Stimulated activated effector memory CD8-positive, alpha-beta T cell treated with anti-CD3 and anti-CD28 coated beads, Interleukin-12 subunit alpha, Interleukin-12 subunit beta, amount 100 ng/mL, for 72 hours (primary cell): ENCODE data around the gene TRMU.
"Not testable (repeated sequence)": the region's sequence is repeated elsewhere in the genome, so short reads cannot be mapped to it uniquely, and the experiment has no call there.

ENCODE experiments used
- ATAC-seq: fragments of 150-1000 bp; cut with Tn5 transposase; 2 replicates; pipeline ENCODE4 v1.10.0; 2021
- DNase-seq, 2 donors: peaks; one replicate each; pipeline ENCODE4 v3.0.0; 2021 to 2022; ENCODE audit warnings: low spot score in 2 of 2
- H3K27ac Mint-ChIP-seq: one replicate; pipeline ENCODE4 v1.8.0; 2022; ENCODE audit warnings: mild to moderate bottlenecking, mixed read lengths
- H3K36me3 Mint-ChIP-seq: one replicate; pipeline ENCODE4 v1.8.0; 2022; ENCODE audit warnings: mild to moderate bottlenecking, mixed read lengths
- H3K4me1 Mint-ChIP-seq: one replicate; pipeline ENCODE4 v1.8.0; 2022; ENCODE audit warnings: mixed read lengths
- H3K4me3 Mint-ChIP-seq: one replicate; pipeline ENCODE4 v1.8.0; 2022; ENCODE audit warnings: mild to moderate bottlenecking, mixed read lengths
- H3K9me3 Mint-ChIP-seq: one replicate; pipeline ENCODE4 v1.8.0; 2022; ENCODE audit warnings: mixed read lengths

TRMU gene

DNA sequence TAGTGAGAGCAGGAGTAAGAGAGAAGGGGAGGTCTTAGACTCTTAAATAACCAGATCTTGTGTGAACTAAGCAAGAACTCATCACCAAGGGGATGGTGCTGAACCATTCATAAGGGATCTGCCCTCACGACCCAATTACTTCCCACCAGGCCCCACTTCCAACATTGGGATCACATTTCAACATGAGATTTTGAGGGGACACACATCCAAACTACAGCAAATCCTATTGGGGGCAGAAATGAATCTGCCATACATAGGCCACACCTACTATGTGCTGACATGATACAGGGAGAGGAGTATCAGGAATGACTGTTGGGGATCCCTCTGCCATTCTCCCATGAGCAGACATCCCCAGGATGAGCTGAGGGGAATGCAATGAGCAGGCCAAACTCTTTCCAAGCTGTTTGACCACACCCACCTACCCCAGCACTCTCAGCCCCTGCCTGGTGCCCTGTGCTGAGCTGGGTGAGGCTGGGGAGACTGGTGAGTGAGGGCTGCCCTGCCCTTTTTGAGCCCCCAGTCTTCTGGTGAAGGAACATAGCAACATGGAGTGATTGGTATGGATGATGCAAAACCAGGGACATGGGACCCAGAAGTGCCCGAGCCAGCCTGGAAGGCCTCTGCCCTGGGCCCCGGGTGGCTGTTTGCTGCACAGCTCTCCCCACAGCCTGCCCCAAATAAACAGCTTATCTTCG is 40.1 kb upstream of the TRMU start:
- peaks cover 52% of the 10 kb centered on the region for H3K4me1 Mint-ChIP-seq
- H3K9me3 Mint-ChIP-seq = peaks cover 4% of the 10 kb centered on the region
- ATAC-seq (no peak), DNase-seq (no peak)
- peaks cover 74% of the 10 kb centered on the region for H3K36me3 Mint-ChIP-seq
- H3K4me3 Mint-ChIP-seq = peak overlapping the region; percentile 95
- H3K27ac Mint-ChIP-seq = peak overlapping the region; percentile 99

DNA sequence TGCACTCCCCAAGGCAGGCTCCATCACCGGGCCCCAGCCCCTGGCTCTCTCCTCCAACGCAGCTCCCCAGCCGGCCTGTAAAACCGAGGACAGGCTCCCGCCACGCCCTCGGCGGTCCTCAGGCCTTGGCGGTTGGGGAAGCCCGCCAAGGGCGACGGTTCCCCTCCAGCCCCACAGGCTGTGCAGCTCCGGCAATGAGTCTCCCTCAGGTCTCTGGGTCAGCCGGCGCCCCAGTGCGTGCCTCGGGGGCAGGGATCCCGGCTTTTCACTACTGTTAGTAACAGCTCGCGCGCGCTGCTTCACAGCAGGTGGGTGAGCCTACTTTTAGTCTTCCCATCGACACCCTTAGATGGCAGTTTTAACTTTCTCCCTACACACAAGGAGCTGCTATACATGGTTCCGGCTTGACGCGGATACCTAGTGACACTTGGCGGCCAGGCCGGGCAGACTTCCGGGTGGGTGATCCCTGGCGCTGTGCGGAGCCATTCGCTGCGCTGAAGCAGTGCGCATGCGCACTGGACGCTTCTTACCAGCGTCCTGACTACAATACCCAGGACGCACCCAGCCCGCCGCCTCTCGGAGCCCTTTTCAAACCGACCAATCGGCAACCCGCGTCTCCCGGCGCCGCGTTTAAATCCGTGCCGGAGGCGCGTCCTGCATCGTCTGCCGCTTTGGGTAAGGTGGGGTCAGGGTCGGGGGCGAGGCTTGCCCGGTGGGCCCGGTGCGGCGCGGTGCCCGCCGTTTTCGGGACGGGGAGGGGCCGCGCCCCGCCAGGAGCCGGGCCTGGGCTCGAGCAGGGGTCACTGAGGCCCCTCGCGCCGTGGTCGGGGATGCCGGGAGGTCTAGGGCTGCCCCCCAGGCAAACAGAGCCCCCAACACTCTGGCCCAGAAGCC is 39.0 kb upstream of the TRMU start, which contains the start of gene GTSE1:
Gene GTSE1 (plus strand): TSS at position 614 of the 894 bp plus-strand sequence. CDS start 531 bp downstream, outside the sequence.
- Mint-ChIP-seq H3K4me1 (peaks cover 43% of the 10 kb centered on the region), H3K36me3 (peaks cover 76% of the 10 kb centered on the region), H3K9me3 (peaks cover 4% of the 10 kb centered on the region), H3K27ac (peak within 1 kb of the TSS; percentile 99), H3K4me3 (peak within 1 kb of the TSS; percentile 95)
- peak; percentile 89 to 97 for DNase-seq
- ATAC-seq = peak; percentile 98

DNA sequence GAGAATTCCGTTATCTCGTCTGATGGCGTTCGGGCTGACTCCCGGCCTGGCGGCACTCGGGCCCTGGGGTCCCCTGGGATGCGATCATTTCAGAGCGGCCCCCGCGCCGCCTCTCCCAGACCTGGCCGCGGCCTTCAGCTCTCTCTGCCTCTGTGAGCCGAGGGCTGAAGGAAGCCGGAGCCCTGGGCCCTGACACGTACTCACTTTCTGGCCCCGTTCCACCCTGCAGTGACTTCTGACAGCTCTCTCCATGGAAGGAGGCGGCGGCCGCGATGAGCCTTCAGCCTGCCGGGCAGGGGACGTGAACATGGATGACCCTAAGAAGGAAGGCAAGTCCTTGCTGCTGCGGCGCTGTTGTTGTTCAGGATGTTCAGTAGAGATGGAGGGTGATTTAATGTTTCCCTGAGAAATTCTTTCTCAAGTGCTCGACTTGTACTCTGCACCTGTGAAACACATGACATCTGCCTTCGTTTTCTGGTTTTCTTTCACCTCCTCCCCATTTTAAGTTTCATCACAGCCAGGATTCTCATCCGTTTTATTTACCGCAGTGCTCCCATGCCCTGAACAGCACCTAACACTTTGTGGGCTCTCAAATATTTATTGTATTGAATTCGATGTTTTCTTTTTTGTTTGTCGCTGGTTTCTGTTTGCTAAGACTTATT is 38.2 kb upstream of the TRMU start:
- DNase-seq (no peak), ATAC-seq (peak; percentile 27)
- Mint-ChIP-seq H3K36me3 (peaks cover 73% of the 10 kb centered on the region), H3K4me3 (peak overlapping the region; percentile 95), H3K4me1 (peaks cover 43% of the 10 kb centered on the region), H3K27ac (peak overlapping the region; percentile 99), H3K9me3 (peaks cover 1% of the 10 kb centered on the region)

DNA sequence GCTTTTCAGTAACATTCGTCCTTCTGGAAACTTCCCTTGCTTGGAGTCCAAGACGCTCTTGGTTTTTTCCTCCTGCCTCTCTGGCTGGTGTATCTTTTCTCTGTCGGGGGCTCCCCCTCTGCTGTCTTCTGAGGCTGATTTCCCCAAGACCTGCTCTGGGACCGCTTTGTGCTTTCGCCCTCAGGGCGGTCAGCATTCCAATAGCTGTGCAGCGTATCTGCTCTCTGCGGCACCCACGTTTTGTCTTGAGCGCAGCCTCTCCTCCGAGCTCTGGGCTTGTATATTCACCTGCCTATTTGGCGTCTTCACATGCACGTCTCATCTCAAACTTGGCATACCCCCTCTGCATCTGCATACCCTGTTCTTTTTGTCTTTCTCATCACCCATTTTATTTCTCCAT is 36.4 kb upstream of the TRMU start:
- Mint-ChIP-seq H3K4me1 (peaks cover 38% of the 10 kb centered on the region), H3K4me3 (peak overlapping the region; percentile 95), H3K9me3 (no peaks in the 10 kb centered on the region), H3K36me3 (peaks cover 74% of the 10 kb centered on the region), H3K27ac (no peak overlapping the region)
- DNase-seq = no peak
- no peak for ATAC-seq

DNA sequence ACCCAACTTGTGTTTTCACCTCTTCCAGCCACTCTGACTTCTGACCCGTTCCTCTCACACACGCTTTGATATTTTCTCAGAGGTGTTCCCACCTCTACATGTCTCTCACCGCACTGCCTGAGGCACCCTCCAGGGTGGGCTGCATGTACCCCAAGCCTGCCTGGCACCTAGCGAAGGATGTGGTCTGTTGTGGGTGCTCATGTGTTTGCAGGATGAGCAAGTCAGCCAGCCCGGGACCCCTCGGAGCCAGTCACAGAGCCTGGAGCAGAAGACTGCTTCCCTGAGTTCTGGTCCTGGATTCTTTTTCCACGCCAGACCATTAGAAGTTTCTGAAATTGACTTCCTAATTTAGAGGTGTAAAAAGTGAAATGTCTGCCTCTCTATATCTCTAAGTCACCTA is 35.0 kb upstream of the TRMU start:
- Mint-ChIP-seq H3K27ac (no peak overlapping the region), H3K36me3 (peaks cover 65% of the 10 kb centered on the region), H3K4me1 (peaks cover 33% of the 10 kb centered on the region), H3K4me3 (no peak overlapping the region), H3K9me3 (no peaks in the 10 kb centered on the region)
- DNase-seq = no peak
- no peak for ATAC-seq

DNA sequence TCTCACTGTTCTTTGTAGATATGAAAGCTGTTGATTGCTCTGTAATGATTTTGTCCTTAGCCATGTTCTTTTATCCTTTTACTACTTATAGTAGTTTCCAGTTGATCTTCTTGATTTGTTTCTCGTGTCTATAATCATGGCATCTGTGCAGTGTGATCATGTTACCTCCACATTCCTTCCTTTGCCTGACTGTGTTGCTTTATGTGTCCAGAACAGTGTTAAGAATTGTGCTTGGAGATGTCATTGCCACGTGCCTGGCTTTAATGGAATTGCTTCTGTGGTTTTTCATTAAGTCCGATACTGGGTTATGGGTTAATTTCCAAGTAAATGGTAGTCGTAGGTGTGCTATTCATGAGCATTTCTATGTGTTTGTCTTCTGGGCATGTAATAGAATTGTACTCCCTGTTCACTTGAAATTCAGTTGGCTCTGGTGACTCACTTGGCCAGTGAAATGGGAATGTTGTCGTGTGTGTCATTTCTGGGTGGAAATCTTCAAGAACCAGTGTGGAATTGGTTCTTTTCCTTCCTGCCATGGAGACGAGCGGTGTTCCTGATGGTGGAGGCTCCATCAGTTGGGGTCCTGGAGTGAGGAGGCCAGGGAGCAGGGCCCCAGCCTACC is 32.1 kb upstream of the TRMU start:
- Mint-ChIP-seq H3K36me3 (peaks cover 63% of the 10 kb centered on the region), H3K27ac (no peak overlapping the region), H3K4me1 (peaks cover 12% of the 10 kb centered on the region), H3K9me3 (no peaks in the 10 kb centered on the region), H3K4me3 (no peak overlapping the region)
- ATAC-seq (no peak), DNase-seq (no peak)

DNA sequence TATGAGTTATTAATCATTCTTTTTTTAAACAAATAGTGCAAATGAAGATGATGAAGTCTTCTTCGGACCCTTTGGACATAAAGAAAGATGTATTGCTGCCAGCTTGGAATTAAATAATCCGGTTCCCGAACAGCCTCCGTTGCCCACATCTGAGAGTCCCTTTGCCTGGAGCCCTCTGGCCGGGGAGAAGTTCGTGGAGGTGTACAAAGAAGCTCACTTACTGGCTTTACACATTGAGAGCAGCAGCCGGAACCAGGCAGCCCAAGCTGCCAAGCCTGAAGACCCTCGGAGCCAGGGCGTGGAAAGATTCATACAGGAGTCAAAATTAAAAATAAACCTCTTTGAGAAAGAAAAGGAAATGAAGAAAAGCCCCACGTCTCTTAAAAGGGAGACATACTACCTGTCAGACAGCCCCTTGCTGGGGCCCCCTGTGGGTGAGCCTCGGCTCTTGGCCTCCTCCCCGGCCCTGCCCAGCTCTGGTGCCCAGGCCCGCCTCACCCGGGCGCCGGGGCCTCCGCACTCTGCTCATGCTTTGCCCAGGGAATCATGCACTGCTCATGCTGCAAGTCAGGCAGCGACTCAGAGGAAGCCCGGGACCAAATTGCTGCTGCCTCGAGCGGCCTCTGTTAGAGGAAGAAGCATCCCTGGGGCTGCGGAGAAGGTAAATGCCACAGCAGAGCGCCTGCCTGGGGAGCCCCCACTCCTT is 27.1 kb upstream of the TRMU start:
- DNase-seq = no peak
- no peak overlapping the region for H3K4me3 Mint-ChIP-seq
- ATAC-seq = no peak
- peaks cover 47% of the 10 kb centered on the region for H3K36me3 Mint-ChIP-seq
- H3K4me1 Mint-ChIP-seq = no peaks in the 10 kb centered on the region
- no peak overlapping the region for H3K27ac Mint-ChIP-seq
- no peaks in the 10 kb centered on the region for H3K9me3 Mint-ChIP-seq

DNA sequence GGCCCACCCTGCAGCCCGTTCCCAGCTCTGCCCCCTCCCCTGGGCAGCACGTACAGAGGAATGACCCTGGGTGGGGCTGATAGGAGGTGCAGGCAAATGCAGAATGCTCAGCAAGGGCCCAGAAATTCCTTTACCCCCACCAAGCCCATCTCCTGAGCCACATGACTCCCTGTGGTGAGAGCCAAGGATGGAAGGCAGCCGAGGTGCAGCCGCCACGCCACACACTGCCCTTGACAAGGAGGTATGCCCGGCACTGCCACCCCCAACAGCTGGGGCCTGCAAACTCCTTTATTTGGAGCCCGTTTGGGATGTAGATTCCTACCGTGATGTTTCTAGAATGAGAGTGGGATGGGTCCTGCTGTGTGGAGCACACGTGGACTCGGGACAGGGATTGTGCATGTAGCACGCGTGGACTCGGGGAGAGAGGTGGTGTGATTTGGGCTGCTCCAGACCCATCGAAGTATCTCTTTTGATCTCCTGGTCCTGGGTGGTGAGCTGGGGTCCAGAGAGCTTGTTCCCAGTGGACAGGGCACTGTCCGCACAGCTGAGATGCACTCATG is 25.9 kb upstream of the TRMU start:
- Mint-ChIP-seq H3K4me1 (no peaks in the 10 kb centered on the region), H3K9me3 (no peaks in the 10 kb centered on the region), H3K36me3 (peaks cover 42% of the 10 kb centered on the region), H3K27ac (peak overlapping the region; percentile 13), H3K4me3 (no peak overlapping the region)
- DNase-seq = no peak
- no peak for ATAC-seq

DNA sequence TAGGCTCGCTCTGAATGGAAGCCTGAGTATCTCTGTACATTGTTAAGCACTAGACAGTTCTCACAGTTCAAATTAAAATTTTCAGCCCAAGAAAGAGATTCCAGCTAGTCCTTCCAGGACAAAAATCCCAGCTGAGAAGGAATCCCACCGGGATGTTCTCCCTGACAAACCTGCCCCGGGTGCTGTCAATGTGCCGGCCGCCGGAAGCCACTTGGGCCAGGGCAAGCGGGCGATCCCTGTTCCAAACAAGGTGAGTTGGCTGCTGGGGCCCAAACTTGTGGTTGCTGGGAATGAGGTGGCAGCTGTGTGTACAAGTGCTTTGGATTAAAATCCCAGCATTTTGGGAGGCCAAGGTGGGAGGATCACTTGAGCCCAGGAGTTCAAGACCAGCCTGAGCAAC is 23.5 kb upstream of the TRMU start:
- Mint-ChIP-seq H3K4me1 (no peaks in the 10 kb centered on the region), H3K4me3 (no peak overlapping the region), H3K36me3 (peaks cover 46% of the 10 kb centered on the region), H3K9me3 (no peaks in the 10 kb centered on the region), H3K27ac (peak overlapping the region; percentile 17)
- DNase-seq (no peak), ATAC-seq (no peak)

DNA sequence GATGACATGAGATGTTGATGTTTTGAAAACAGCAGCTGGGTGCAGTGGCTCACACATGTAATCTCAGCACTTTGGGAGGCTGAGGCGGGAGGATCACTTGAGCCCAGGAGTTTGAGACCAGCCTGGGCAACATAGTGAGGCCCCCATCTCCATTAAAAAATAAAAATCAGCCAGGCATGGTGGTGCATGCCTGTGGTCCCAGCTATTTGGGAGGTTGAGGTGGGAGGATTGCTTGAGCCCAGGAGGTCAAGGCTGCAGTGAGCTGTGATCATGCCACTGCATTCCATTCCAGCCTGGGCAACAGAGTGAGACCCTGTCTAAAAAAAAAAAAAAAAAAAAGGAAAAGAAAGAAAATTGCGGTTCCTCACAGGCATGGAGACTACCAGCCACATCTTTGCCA is 22.7 kb upstream of the TRMU start:
- H3K27ac Mint-ChIP-seq = not testable (repeated sequence)

DNA sequence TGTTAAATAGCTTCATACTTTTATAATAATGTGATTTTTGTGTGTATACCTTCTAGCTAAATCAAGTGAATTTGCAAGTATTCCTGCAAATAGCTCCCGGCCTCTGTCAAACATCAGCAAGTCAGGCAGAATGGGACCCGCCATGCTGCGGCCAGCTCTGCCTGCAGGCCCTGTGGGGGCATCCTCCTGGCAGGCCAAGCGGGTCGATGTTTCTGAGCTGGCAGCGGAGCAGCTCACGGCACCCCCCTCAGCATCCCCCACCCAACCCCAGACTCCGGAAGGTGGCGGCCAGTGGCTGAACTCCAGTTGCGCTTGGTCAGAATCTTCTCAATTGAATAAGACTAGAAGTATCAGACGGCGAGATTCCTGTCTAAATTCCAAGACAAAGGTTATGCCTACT is 19.5 kb upstream of the TRMU start:
- Mint-ChIP-seq H3K27ac (no peak overlapping the region), H3K36me3 (peaks cover 44% of the 10 kb centered on the region)

More for the DNA sequence above, 22.7 kb upstream of the TRMU start:
- ATAC-seq, DNase-seq, H3K4me1 Mint-ChIP-seq, H3K4me3 Mint-ChIP-seq, H3K9me3 Mint-ChIP-seq: not testable (repeated sequence)
- H3K36me3 Mint-ChIP-seq = peaks cover 53% of the 10 kb centered on the region

DNA sequence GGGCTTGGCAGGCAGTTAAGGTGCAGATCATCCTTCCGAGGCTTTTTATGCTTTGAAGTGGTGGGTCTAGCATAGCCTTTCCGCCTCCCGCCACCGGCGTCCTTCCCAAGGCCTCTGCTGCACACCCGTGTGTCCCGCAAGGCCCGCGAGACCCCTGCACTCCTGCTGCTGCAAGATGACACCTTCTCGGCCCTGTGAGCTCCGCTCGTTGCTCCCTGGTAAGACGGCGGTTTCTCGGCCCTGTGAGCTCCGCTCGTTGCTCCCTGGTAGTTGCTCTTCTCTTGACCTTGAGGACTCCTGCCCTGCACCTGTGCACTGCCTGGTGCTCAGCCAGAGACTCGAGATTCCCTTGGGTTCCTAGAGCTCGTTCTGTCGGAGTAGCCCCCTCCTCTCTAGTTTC is 17.9 kb upstream of the TRMU start:
- Mint-ChIP-seq H3K36me3 (peaks cover 39% of the 10 kb centered on the region), H3K4me1 (no peaks in the 10 kb centered on the region), H3K9me3 (no peaks in the 10 kb centered on the region), H3K27ac (no peak overlapping the region), H3K4me3 (no peak overlapping the region)
- ATAC-seq (no peak), DNase-seq (no peak)

More for the DNA sequence above, 19.5 kb upstream of the TRMU start:
- DNase-seq = no peak
- ATAC-seq = no peak
- Mint-ChIP-seq H3K4me1 (no peaks in the 10 kb centered on the region), H3K4me3 (no peak overlapping the region), H3K9me3 (no peaks in the 10 kb centered on the region)

DNA sequence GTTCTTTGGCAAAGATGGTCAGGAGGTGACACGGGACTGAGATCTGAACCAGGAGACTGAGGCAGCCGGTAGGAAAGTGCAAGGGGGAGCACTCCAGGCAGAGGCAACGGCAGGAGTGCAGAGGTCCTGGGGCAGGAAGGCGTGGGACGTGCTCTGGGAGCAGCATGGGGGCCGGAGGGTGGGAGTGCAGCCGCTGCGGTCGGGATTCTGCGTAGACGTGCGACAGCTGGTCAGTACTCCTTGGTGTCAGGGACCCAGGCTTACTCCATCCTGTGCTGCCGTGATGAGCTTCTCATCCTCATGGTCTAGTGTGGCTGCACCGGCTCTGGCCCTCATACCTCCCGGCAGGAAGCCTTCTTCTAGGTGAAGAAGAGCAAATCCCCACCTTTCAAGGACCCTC is 16.9 kb upstream of the TRMU start:
- no peak overlapping the region for H3K4me3 Mint-ChIP-seq
- no peak for ATAC-seq
- no peaks in the 10 kb centered on the region for H3K9me3 Mint-ChIP-seq
- peaks cover 39% of the 10 kb centered on the region for H3K36me3 Mint-ChIP-seq
- H3K27ac Mint-ChIP-seq = no peak overlapping the region
- H3K4me1 Mint-ChIP-seq = no peaks in the 10 kb centered on the region
- no peak for DNase-seq

DNA sequence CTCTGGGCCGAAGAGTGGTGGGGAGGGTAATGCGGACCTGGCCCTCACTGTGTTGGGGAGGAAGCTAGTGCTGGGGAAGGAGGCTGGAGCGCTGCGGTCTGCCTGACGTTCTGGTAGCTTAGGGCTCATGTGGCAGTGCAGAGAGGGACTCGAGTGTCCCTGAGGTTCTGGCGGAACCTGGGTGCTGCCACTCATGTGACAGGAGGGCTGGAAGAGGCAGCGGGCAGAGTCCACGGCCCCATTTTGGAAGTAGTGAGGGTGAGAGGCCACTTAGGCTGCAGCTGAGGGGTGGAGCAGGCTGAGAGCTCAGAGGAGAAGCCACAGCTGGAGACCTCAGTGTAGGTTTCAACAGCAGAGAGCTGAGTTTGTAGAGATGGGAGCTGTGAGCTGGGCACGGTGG is 16.2 kb upstream of the TRMU start:
- no peak for ATAC-seq
- no peak overlapping the region for H3K4me3 Mint-ChIP-seq
- no peaks in the 10 kb centered on the region for H3K4me1 Mint-ChIP-seq
- peak overlapping the region; percentile 15 for H3K27ac Mint-ChIP-seq
- no peak for DNase-seq
- no peaks in the 10 kb centered on the region for H3K9me3 Mint-ChIP-seq
- peaks cover 44% of the 10 kb centered on the region for H3K36me3 Mint-ChIP-seq
